Adrenal gland (tissue), 5 donors: ENCODE results near the gene LRP1-AS.

Source experiments
- POLR2A ChIP-seq, 2 donors: fragments of 450-650 bp; IDR thresholded peaks; one replicate each; pipeline ENCODE4 v1.6.1; 2017; ENCODE audit warnings: antibody characterized with exemption in 2 of 2, mild to moderate bottlenecking in 2 of 2, moderate library complexity in 1 of 2
- TF ChIP-seq, protein P1 (sequence below), 6 experiments: fragments of 450-650 bp in 4 of 6; fragments of 200-600 bp in 2 of 6; sonication (generic) in 1 of 6; IDR thresholded peaks; 1 replicate in 5 of 6; 2 replicates in 1 of 6; pipeline versions ENCODE4 v1.5.1 to v1.8.0; 2016 to 2021; ENCODE audit warnings: antibody characterized with exemption in 6 of 6, mild to moderate bottlenecking in 2 of 6, moderate library complexity in 1 of 6
- donor health status: DM: no; HTN: no; CAD: no.

DNA sequence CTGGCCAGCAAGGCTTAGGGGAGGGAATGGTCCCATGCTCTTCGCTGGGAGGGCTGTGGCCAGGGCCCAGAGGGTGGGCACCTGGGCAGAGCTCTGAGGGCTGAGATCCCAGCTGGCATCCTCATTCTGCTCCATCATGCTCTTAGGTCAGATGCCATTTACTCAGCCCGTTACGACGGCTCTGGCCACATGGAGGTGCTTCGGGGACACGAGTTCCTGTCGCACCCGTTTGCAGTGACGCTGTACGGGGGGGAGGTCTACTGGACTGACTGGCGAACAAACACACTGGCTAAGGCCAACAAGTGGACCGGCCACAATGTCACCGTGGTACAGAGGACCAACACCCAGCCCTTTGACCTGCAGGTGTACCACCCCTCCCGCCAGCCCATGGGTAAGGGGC is 30.8 kb upstream of the LRP1-AS start:
- no peak for TF ChIP-seq POLR2A (IDR thresholded peaks at IDR 0.05)
- TF ChIP-seq, protein P1, sequence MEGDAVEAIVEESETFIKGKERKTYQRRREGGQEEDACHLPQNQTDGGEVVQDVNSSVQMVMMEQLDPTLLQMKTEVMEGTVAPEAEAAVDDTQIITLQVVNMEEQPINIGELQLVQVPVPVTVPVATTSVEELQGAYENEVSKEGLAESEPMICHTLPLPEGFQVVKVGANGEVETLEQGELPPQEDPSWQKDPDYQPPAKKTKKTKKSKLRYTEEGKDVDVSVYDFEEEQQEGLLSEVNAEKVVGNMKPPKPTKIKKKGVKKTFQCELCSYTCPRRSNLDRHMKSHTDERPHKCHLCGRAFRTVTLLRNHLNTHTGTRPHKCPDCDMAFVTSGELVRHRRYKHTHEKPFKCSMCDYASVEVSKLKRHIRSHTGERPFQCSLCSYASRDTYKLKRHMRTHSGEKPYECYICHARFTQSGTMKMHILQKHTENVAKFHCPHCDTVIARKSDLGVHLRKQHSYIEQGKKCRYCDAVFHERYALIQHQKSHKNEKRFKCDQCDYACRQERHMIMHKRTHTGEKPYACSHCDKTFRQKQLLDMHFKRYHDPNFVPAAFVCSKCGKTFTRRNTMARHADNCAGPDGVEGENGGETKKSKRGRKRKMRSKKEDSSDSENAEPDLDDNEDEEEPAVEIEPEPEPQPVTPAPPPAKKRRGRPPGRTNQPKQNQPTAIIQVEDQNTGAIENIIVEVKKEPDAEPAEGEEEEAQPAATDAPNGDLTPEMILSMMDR (IDR thresholded peaks at IDR 0.05) = no peak
